K562 (cell line): ENCODE measurements around the gene GMPR. TPM values are rescaled to one million over a fixed set of nuclear protein-coding genes. Genes with fewer than 3 reads are reported as not detected.

Experiments used
- ATAC-seq: fragments of 200-7000 bp; cut with Tn5 transposase; 3 replicates; pipeline ENCODE4 v1.9.1; 2020; ENCODE audit warnings: moderate library complexity
- BruUV-seq: library from RNA; stranded (reverse); fragments of 400-500 nt; replicated peaks from 2 replicates; lab custom pipeline; 2021; lab: Mats Ljungman, UMichigan
- CTCF ChIA-PET: fragments of 300-600 bp; formaldehyde crosslinking; extraction: SDS; loops from one replicate; lab custom pipeline; 2021; ENCODE audit warnings: low intra/inter-chr PET ratio; lab: Yijun Ruan, JAX
- POLR2A ChIA-PET: fragments of 300-600, 350-650 bp; sonication (Branson Sonifier 250); formaldehyde crosslinking; extraction: SDS; loops from one replicate; lab custom pipeline; 2021; ENCODE audit warnings: antibody characterized with exemption, inconsistent platforms; lab: Yijun Ruan, JAX
- DNase-seq, 4 experiments: peaks; one replicate each; pipeline versions ENCODE4 v3.0.0 to v3.0.0-alpha.2; 2011 to 2018; ENCODE audit warnings: low spot score in 3 of 4, mixed read lengths in 3 of 4; ENCODE audit errors: extremely low read depth in 1 of 4
- FAIRE-seq: peaks from 2 replicates; lab custom pipeline; 2011; peaks lifted over from hg19 to GRCh38; lab: Jason Lieb, UNC
- H2AFZ ChIP-seq: 2 replicates; pipeline ENCODE4 v1.6.0; 2011; ENCODE audit warnings: low read depth, low read length, control low read depth, inconsistent platforms
- H3K27ac ChIP-seq: fragments of 200-600 bp; 3 replicates; pipeline ENCODE4 v1.8.0; 2011; ENCODE audit warnings: low read depth, mild to moderate bottlenecking, control low read depth, inconsistent platforms, low read length, moderate library complexity, mixed read lengths; ENCODE audit errors: extremely low read depth
- H3K27me3 ChIP-seq, 2 experiments: fragments of 300-600 bp in 1 of 2; 2 replicates in 1 of 2; 3 replicates in 1 of 2; pipeline versions ENCODE4 v1.6.0 to v1.8.0; 2011; ENCODE audit warnings: inconsistent platforms in 2 of 2, low read length in 2 of 2, mild to moderate bottlenecking in 1 of 2, mixed read lengths in 1 of 2, moderate library complexity in 1 of 2; ENCODE audit not compliant: control insufficient read depth in 2 of 2, insufficient read depth in 2 of 2
- H3K36me3 ChIP-seq: fragments of 300-600 bp; 3 replicates; pipeline ENCODE4 v1.8.0; 2011; ENCODE audit warnings: mild to moderate bottlenecking, low read length, inconsistent platforms; ENCODE audit not compliant: control insufficient read depth, insufficient read depth
- H3K4me1 ChIP-seq, 2 experiments: fragments of 200-600 bp in 1 of 2; replicated peaks in 1 of 2; 2 replicates in 1 of 2; 3 replicates in 1 of 2; pipeline versions ENCODE4 v1.5.1 to v1.8.0; 2011; ENCODE audit warnings: inconsistent platforms in 2 of 2, low read length in 2 of 2, mild to moderate bottlenecking in 1 of 2, mixed read lengths in 1 of 2, moderate library complexity in 1 of 2; ENCODE audit not compliant: control insufficient read depth in 2 of 2, insufficient read depth in 2 of 2
- H3K4me2 ChIP-seq: 2 replicates; pipeline ENCODE4 v1.6.1; 2011; ENCODE audit warnings: low read length, control low read depth, inconsistent platforms, mixed read lengths; ENCODE audit not compliant: insufficient read depth
- H3K4me3 ChIP-seq: fragments of 200-600 bp; sonication (generic), shearing (Covaris generic); 2 replicates; pipeline ENCODE4 v1.5.1; 2016; ENCODE audit warnings: control low read depth, inconsistent platforms
- H3K79me2 ChIP-seq: fragments of 200-600 bp; 3 replicates; pipeline ENCODE4 v1.8.0; 2011; ENCODE audit warnings: low read length, inconsistent platforms; ENCODE audit not compliant: control insufficient read depth, insufficient read depth
- H3K9ac ChIP-seq, 2 experiments: 2 replicates each; pipeline versions ENCODE4 v1.6.0 to v1.6.1; 2011; ENCODE audit warnings: low read depth in 2 of 2, low read length in 2 of 2, control low read depth in 1 of 2, inconsistent platforms in 1 of 2, mild to moderate bottlenecking in 1 of 2, mixed read lengths in 1 of 2; ENCODE audit not compliant: insufficient read depth in 1 of 2
- H3K9me1 ChIP-seq: one replicate; pipeline ENCODE4 v1.6.0; 2011; ENCODE audit warnings: inconsistent platforms, mild to moderate bottlenecking, low read length, moderate library complexity; ENCODE audit not compliant: control insufficient read depth, insufficient read depth
- H3K9me3 ChIP-seq: replicated peaks from 2 replicates; pipeline ENCODE4 v1.5.1; 2011; ENCODE audit warnings: low read depth, low read length, inconsistent platforms; ENCODE audit not compliant: control insufficient read depth, insufficient read depth
- H4K20me1 ChIP-seq: replicated peaks from 2 replicates; pipeline ENCODE4 v1.6.1; 2011; ENCODE audit warnings: low read length, inconsistent platforms, mixed read lengths; ENCODE audit not compliant: control insufficient read depth, insufficient read depth
- MBD2 ChIP-seq: sonication (generic); IDR thresholded peaks from 2 replicates; pipeline ENCODE4 v1.6.1; 2016; ENCODE audit warnings: low read depth, borderline replicate concordance
- PKNOX1 ChIP-seq: fragments of 450-650 bp; IDR thresholded peaks from 2 replicates; pipeline ENCODE4 v1.6.1; 2016
- RBFOX2 ChIP-seq: fragments of 200-400 bp; formaldehyde crosslinking; IDR thresholded peaks from 2 replicates; pipeline ENCODE4 v1.6.1; 2017; ENCODE audit warnings: low read depth, mild to moderate bottlenecking, low read length, moderate library complexity
- RBM15 ChIP-seq: fragments of 200-400 bp; formaldehyde crosslinking; IDR thresholded peaks from 2 replicates; pipeline ENCODE4 v1.6.1; 2018; ENCODE audit warnings: mild to moderate bottlenecking, low read length, moderate library complexity; ENCODE audit not compliant: insufficient read depth
- ZBTB33 ChIP-seq: sonication (generic); formaldehyde crosslinking; IDR thresholded peaks from 2 replicates; pipeline ENCODE4 v1.8.1; 2023; ENCODE audit warnings: mild to moderate bottlenecking, missing genetic modification reagents
- ZBTB43 ChIP-seq: sonication (generic); formaldehyde crosslinking; IDR thresholded peaks from 2 replicates; pipeline ENCODE4 v1.8.0; 2023; ENCODE audit warnings: mild to moderate bottlenecking, missing genetic modification reagents
- ZC3H4 ChIP-seq: sonication (generic); formaldehyde crosslinking; IDR thresholded peaks from 2 replicates; pipeline ENCODE4 v1.9.0; 2021; ENCODE audit warnings: missing genetic modification reagents, borderline replicate concordance
- ZNF175 ChIP-seq: fragments of 200-800 bp; sonication (Bioruptor generic); IDR thresholded peaks from 2 replicates; pipeline ENCODE4 v1.6.1; 2016; ENCODE audit warnings: low read depth, mild to moderate bottlenecking, missing genetic modification characterization, missing compliant biosample characterization
- ZNF311 ChIP-seq: fragments of 250-450 bp; sonication (Bioruptor Pico); IDR thresholded peaks from 2 replicates; pipeline ENCODE4 v1.4.0; 2020; ENCODE audit warnings: mild to moderate bottlenecking, moderate library complexity
- ZNF644 ChIP-seq: fragments of 200-800 bp; sonication (Bioruptor generic); IDR thresholded peaks from 2 replicates; pipeline ENCODE4 v1.6.1; 2016; ENCODE audit warnings: low read depth, missing genetic modification characterization, missing compliant biosample characterization
- ZNF76 ChIP-seq: fragments of 250-450 bp; sonication (Bioruptor Pico); IDR thresholded peaks from 2 replicates; pipeline ENCODE4 v1.4.0; 2020; ENCODE audit warnings: mild to moderate bottlenecking, moderate library complexity, borderline replicate concordance
- WGBS: fragments of 100-300 bp; shearing (Covaris generic); methylation state at CpG from one replicate; pipeline ENCODE4 v1.1.6; 2016; ENCODE audit warnings: low coverage, mixed read lengths; ENCODE audit not compliant: insufficient coverage; ENCODE audit errors: missing lambda C conversion rate; 5-methylcytosine and 5-hydroxymethylcytosine counted together
- in situ Hi-C: fragments of 300-500 bp; cut with MboI; formaldehyde crosslinking; loops from 4 replicates; pipeline ENCODE4 v1.15.0; 2018; ENCODE audit warnings: inconsistent platforms, mixed read lengths
- intact Hi-C: fragments of 100-400 bp; cut with micrococcal nuclease; formaldehyde crosslinking; loops from 2 replicates; pipeline ENCODE4 v1.14.2; 2022
- polyA plus RNA-seq, 8 experiments: library from polyadenylated mRNA; depleted of rRNA in 4 of 8; stranded (reverse) in 5 of 8; unstranded in 3 of 8; fragments of >200 nt; fragmentation: Nextera tagmentation in 2 of 8; fragmentation: Illumina TruSeq in 1 of 8; extraction: Ambion mirVana in 2 of 8; extraction: Trizol in 1 of 8; gene quantifications; 2 replicates each; pipeline versions ENCODE4 v1.2.1 to v1.2.3, GENCODE V29; 2011 to 2014; ENCODE audit warnings: inconsistent platforms in 1 of 8, missing spikeins in 1 of 8
- total RNA-seq, 7 experiments: library from RNA; depleted of rRNA in 6 of 7; stranded (reverse); fragments of >200 nt in 6 of 7; fragmentation: Illumina TruSeq in 2 of 7; extraction: Trizol in 2 of 7; gene quantifications; 2 replicates each; pipeline versions ENCODE4 v1.2.1 to v1.2.3, GENCODE V29; 2011 to 2021; ENCODE audit warnings: low replicate concordance in 1 of 7
- TF ChIP-seq, protein P1 (sequence below): fragments of 450-650 bp; IDR thresholded peaks from 2 replicates; pipeline ENCODE4 v1.7.0; 2016; ENCODE audit warnings: borderline replicate concordance

GMPR gene
- total and polyA plus RNA-seq, 9 of the 15 experiments (the other 6 are each of a cell fraction or from before 2014, with no cell fraction given), result 34.6 to 83.7 (median 49.8) TPM

GRCh38 chr6:16320533-16321340 lies 82.3 kb downstream of the GMPR start:
- intact Hi-C loops, result no loop called here
- CTCF ChIA-PET, result interaction anchor here (0.7 kb wide), 1 partner anchor 689 kb away, joined by 3 read pairs; no protein-coding TSS in a partner anchor
- H3K4me3 ChIP-seq, result peak overlapping the region; percentile 21; the same call in 1 of the 2 replicates
- H3K4me2 ChIP-seq, result peak overlapping the region; percentile 87
- FAIRE-seq (no peak), DNase-seq (no peak), ATAC-seq (no peak)
- in situ Hi-C loops, result no loop called here
- peak overlapping the region; percentile 46 to 75; a peak in 2 of 4 replicates for H3K9ac ChIP-seq
- H4K20me1 ChIP-seq, result no peaks in the 10 kb centered on the region
- WGBS, result 80% methylated on average over 21 of the region's 21 CpGs
- peak overlapping the region; percentile 93 for H3K27ac ChIP-seq
- H2AFZ ChIP-seq, result peak overlapping the region; percentile 98
- no peaks in the 10 kb centered on the region; a peak in 1 of 5 replicates for H3K27me3 ChIP-seq
- H3K4me1 ChIP-seq, result peaks cover 19 to 45% of the 10 kb centered on the region in 2 experiments; a peak in 4 of 5 replicates
- no peaks in the 10 kb centered on the region for H3K9me1 ChIP-seq
- no peaks in the 10 kb centered on the region for H3K36me3 ChIP-seq
- no peaks in the 10 kb centered on the region for H3K9me3 ChIP-seq
- POLR2A ChIA-PET, result interaction anchor here (1.0 to 1.2 kb wide), 3 partner anchors 18 to 55 kb away, joined by 3 read pairs; no protein-coding TSS in a partner anchor
- H3K79me2 ChIP-seq, result no peaks in the 10 kb centered on the region
- TSS peak; percentile 69 for BruUV-seq
- peak; percentile 51 for TF ChIP-seq RBFOX2
- TF ChIP-seq ZNF644 (tag), result peak; percentile 11; the same call in 1 of the 2 replicates
- no peak for TF ChIP-seq RBM15
- TF ChIP-seq ZBTB43 (CRISPR knock-in tag), result 0 out of 2 replicates have a peak, but pooled peaks have one; percentile 29
- TF ChIP-seq ZNF311 (CRISPR knock-in tag), result no peak
- peak; percentile 82; the same call in 1 of the 2 replicates for TF ChIP-seq ZC3H4 (CRISPR knock-in tag)
- no peak for TF ChIP-seq ZNF76
- peak; percentile 91 for TF ChIP-seq ZBTB33 (CRISPR knock-in tag)
- no peak for TF ChIP-seq PKNOX1
- no peak for TF ChIP-seq ZNF175 (CRISPR knock-in tag)
- 0 out of 2 replicates have a peak, but pooled peaks have one; percentile 3 for TF ChIP-seq MBD2
- TF ChIP-seq, protein P1, sequence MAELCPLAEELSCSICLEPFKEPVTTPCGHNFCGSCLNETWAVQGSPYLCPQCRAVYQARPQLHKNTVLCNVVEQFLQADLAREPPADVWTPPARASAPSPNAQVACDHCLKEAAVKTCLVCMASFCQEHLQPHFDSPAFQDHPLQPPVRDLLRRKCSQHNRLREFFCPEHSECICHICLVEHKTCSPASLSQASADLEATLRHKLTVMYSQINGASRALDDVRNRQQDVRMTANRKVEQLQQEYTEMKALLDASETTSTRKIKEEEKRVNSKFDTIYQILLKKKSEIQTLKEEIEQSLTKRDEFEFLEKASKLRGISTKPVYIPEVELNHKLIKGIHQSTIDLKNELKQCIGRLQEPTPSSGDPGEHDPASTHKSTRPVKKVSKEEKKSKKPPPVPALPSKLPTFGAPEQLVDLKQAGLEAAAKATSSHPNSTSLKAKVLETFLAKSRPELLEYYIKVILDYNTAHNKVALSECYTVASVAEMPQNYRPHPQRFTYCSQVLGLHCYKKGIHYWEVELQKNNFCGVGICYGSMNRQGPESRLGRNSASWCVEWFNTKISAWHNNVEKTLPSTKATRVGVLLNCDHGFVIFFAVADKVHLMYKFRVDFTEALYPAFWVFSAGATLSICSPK, result no peak
